22Rv1 (cell line): ENCODE measurements around the gene OR51B4.

Source experiments
- H3K27ac ChIP-seq: fragments of 450-650 bp; 2 replicates; pipeline ENCODE4 v1.5.1; 2017
- ZFX ChIP-seq: fragments of 450-650 bp; IDR thresholded peaks from 2 replicates; pipeline ENCODE4 v1.6.1; 2017; ENCODE audit warnings: antibody characterized with exemption, borderline replicate concordance
- TF ChIP-seq, protein P1 (sequence below): fragments of 450-650 bp; IDR thresholded peaks from 2 replicates; pipeline ENCODE4 v1.5.1; 2017; ENCODE audit warnings: mild to moderate bottlenecking

Gene OR51B4

DNA sequence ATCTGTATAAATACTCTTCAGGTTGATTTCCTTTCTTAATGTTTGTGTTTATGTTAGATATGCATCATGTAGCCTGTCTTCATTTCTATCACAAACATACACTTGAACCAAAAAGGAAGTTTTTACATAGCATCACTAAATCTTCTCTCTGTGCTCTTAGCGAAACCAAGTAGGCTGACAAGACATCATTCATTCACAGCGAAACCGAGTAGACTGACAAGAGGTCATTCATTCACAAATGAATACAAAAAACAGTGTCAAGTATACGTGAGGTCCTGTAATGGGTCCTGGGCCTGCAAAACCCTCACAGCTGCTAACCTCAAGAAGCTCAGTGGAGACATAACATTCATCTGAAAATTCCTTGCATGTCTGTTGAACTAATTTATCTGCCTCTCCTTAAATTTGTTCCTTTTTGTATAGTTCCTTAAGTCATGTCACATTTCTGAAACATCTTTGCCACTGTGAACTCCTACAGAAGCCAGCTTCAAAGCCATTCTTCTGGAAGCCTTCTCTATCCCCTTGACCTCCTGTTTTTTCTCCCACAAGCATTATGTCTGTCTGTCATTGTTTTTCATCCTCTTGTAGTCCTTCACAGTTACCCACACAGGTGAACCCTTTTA, 22.2 kb downstream of the OR51B4 start:
- H3K27ac ChIP-seq: no peak overlapping the region
- TF ChIP-seq ZFX: no peak
- TF ChIP-seq, protein P1, sequence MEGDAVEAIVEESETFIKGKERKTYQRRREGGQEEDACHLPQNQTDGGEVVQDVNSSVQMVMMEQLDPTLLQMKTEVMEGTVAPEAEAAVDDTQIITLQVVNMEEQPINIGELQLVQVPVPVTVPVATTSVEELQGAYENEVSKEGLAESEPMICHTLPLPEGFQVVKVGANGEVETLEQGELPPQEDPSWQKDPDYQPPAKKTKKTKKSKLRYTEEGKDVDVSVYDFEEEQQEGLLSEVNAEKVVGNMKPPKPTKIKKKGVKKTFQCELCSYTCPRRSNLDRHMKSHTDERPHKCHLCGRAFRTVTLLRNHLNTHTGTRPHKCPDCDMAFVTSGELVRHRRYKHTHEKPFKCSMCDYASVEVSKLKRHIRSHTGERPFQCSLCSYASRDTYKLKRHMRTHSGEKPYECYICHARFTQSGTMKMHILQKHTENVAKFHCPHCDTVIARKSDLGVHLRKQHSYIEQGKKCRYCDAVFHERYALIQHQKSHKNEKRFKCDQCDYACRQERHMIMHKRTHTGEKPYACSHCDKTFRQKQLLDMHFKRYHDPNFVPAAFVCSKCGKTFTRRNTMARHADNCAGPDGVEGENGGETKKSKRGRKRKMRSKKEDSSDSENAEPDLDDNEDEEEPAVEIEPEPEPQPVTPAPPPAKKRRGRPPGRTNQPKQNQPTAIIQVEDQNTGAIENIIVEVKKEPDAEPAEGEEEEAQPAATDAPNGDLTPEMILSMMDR: no peak

DNA sequence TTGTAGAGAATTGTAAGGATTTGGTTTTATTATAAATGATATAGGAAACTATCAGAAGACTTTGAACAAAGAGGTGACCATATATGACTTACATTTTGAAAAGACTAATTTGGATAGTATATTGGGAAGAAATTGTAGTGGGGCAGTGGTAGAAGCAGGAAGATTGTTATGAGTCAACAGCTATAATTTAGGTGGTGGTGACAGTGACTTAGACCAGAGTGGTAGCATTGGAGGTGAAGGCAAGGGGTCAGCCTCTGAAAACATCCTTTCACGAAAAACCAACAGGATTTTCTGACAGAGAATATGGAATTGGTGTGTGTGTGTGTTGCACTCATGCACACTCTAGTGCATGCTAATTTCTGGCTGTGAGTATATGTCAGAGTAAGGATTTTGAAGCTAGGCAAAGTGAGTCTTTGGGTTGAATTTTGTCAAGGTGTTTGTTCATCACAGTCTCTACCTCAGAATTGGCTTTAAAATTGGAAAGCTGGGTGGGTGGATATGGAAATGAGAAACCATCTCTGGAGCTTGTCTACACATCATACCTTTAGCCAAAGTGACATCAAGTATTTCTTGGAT, 23.9 kb downstream of the OR51B4 start:
- TF ChIP-seq, protein P1: no peak
- no peak for TF ChIP-seq ZFX
- no peak overlapping the region for H3K27ac ChIP-seq

DNA sequence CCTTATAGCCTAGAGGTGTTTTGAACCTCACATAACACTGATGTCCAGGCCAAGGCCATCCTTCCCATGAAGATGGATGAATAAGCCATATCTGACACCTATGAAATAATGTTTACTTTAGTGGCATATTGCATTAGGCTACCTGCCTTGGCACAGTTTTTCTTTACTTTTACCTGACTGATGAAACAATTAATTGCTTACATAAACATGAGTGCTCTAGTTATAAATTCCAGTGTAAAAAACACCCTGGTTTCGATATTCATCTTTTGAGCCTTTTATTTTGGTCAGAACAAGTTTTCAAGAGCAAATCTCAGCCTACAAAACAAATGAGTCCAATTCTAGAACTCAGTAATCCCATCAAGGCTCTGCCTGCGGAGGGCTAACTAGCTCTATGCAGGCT, 25.0 kb downstream of the OR51B4 start:
- no peak for TF ChIP-seq ZFX
- TF ChIP-seq, protein P1: no peak
- no peak overlapping the region for H3K27ac ChIP-seq

DNA sequence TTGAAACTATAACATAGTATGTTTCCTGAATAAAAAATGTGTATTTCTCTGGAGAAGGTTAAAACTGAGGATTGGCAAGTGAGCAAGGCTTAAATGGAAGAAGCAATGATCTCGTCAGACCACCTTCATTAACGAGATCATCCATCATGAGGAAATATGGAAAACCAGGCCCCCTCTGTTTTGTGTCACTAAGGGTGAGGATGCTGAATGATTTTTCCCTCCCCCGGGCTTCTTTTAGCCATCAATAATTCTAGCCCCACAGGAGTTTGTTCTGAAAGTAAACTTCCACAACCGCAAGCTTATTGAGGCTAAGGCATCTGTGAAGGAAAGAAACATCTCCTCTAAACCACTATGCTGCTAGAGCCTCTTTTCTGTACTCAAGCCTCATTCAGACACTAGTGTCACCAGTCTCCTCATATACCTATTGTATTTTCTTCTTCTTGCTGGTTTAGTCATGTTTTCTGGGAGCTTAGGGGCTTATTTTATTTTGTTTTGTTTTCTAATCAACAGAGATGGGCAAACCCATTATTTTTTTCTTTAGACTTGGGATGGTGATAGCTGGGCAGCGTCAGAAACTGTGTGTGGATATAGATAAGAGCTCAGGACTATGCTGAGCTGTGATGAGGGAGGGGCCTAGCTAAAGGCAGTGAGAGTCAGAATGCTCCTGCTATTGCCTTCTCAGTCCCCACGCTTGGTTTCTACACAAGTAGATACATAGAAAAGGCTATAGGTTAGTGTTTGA, 26.2 kb downstream of the OR51B4 start:
- no peak for TF ChIP-seq ZFX
- TF ChIP-seq, protein P1: no peak
- no peak overlapping the region for H3K27ac ChIP-seq

DNA sequence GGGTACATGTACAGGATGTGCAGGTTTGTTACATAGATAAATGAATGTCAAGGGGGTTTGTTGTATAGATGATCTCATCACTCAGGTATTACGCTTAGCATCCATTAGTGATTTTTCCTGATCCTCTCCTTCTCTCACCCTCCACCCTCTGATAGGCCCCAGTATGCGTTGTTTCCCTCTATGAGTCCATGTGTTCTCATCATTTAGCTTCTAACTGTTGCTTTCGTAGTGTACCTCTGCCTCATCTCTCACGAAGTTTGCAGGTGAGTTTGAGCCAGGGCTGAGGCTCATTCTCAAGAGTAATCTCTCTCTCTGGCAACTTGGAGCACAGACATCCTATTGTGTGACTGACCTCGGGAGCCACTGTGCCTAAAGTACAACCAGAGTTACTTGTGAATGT, 27.4 kb downstream of the OR51B4 start:
- TF ChIP-seq, protein P1: no peak
- no peak for TF ChIP-seq ZFX
- no peak overlapping the region for H3K27ac ChIP-seq

DNA sequence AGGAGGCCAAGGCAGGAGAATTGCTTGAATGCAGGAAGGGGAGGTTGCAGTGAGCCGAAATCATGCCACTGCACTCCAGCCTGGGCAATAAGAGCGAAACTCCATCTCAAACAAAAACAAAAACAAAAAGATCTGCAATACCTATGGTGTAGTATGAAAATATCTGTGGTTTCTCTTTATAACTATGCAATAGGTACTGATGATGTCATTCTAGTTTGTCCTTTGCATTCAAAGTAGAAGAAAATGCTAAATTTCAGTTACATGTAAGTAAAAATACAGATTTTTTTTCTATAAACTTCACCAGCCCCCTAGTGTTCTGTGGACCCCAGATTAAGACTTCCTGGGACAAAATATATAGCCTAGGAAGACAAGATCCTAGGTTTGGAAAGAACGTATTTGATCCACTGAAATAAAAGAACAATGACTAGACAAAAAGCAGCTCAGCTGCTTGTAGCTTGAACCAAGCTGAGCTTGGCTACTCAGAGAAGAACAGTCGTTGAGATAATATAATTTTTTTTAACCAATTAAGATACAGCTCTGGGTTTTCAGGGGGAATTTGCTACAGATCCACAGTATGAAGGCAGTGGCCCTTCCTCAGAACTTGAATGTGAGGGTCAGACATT, 29.2 kb downstream of the OR51B4 start:
- no peak overlapping the region for H3K27ac ChIP-seq
- no peak for TF ChIP-seq ZFX
- TF ChIP-seq, protein P1: no peak
